Measurements from ENCODE around the gene CMIP. TPM values are rescaled to one million over a fixed set of nuclear protein-coding genes. Genes with fewer than 3 reads are reported as not detected.

The CMIP gene
- total RNA-seq, 1 experiment from 2014 or later = 48.2 TPM

DNA sequence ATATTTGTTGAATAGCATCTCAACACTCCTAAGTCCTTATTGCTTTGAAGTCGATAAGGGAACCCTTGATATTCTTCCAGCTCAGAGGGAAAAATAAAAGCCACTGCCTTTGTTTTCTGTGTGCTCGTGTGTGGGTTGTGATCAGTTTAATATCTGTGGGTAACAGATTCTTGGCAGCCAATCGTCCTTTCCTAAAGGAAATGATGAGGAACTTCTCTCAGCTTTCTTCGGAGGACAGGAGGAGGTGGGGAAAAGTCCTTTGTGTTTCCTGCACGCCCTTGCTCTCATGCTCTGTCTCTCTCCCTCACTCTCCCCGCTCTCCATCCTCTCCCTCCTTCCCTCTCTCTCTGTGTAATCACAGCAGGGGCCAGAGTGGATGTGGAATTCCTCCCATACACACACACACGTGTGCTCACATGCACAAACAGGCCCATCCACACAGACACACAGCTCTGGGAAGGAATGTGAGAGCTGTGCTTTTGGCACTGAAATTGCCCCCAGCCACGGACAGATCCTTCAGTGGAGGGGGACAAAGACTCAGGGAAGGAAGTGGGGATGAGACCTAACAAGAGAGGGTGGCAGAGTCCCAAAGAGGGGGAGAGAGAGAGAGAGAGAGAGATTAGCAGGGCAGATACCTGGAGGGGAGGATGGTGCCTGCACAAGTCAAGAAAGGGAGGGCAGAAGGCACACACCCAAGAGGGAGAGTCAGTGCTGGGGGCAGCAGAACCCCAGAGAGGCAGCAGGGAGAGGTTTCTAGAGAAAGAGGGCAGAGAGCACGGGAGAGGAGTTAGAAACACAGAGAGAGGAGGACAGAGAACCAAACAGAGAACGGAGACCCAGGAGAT lies 250.9 kb downstream of the CMIP start:
- no peak overlapping the region for H3K18ac ChIP-seq (ENCODE audit: insufficient read length, low read depth, low read length)
- Mint-ChIP-seq H3K9me3 (no peaks in the 10 kb centered on the region), H3K27me3 (ENCODE audit: low read depth) (no peaks in the 10 kb centered on the region), H3K27ac (peak overlapping the region in 2 of 3 experiments; percentile 76 to 81; a peak in 5 of 7 replicates), H3K36me3 (ENCODE audit: insufficient read depth in 1 of 3, low read depth in 3 of 3) (peaks cover 24 to 44% (median 38%) of the 10 kb centered on the region in 3 experiments; a peak in 6 of 7 replicates), H3K4me3 (0 out of 5 replicates have a peak overlapping the region, but pooled peaks of 1 of the 2 experiments have one; percentile 33), H3K4me1 (peaks cover 11 to 22% of the 10 kb centered on the region in 2 experiments)
- DNase-seq = no peak
- no peak overlapping the region for H3K56ac ChIP-seq (ENCODE audit: insufficient read length, low read depth, low read length)
- no peak overlapping the region for H3T11ph ChIP-seq (ENCODE audit: low read length)
- no peaks in the 10 kb centered on the region for H3K79me1 ChIP-seq (ENCODE audit: insufficient read depth, low read depth, low read length, poor library complexity, severe bottlenecking)
- no peaks in the 10 kb centered on the region for H3K27me3 ChIP-seq (ENCODE audit: insufficient read depth, low read length)
- no peak overlapping the region for H3K4ac ChIP-seq (ENCODE audit: low read depth, low read length)
- no peak overlapping the region for H2BK5ac ChIP-seq (ENCODE audit: insufficient read length, low read length)
- H3K79me2 ChIP-seq (ENCODE audit: insufficient read depth, low read length) = no peaks in the 10 kb centered on the region
- no peak overlapping the region for H3K4me2 ChIP-seq (ENCODE audit: insufficient read depth, insufficient read length, low read length)
- H3K4me1 ChIP-seq (ENCODE audit: insufficient read depth, low read length) = no peaks in the 10 kb centered on the region
- H4K5ac ChIP-seq (ENCODE audit: insufficient read length, low read depth, low read length) = no peak overlapping the region
- H2BK15ac ChIP-seq (ENCODE audit: low read depth, low read length) = no peak overlapping the region
- H3K23ac ChIP-seq (ENCODE audit: insufficient read length, low read depth, low read length) = no peak overlapping the region
- no CpG with 5 or more reads among the region's 10 CpGs for WGBS (ENCODE audit: extremely low coverage, insufficient read length, low lambda C conversion rate)
- H2AFZ ChIP-seq (ENCODE audit: low read length) = no peak overlapping the region
- no peak overlapping the region for H2AK5ac ChIP-seq (ENCODE audit: insufficient read length, low read length)
- TF ChIP-seq, protein P1, sequence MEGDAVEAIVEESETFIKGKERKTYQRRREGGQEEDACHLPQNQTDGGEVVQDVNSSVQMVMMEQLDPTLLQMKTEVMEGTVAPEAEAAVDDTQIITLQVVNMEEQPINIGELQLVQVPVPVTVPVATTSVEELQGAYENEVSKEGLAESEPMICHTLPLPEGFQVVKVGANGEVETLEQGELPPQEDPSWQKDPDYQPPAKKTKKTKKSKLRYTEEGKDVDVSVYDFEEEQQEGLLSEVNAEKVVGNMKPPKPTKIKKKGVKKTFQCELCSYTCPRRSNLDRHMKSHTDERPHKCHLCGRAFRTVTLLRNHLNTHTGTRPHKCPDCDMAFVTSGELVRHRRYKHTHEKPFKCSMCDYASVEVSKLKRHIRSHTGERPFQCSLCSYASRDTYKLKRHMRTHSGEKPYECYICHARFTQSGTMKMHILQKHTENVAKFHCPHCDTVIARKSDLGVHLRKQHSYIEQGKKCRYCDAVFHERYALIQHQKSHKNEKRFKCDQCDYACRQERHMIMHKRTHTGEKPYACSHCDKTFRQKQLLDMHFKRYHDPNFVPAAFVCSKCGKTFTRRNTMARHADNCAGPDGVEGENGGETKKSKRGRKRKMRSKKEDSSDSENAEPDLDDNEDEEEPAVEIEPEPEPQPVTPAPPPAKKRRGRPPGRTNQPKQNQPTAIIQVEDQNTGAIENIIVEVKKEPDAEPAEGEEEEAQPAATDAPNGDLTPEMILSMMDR (conservative IDR thresholded peaks at IDR 0.05) = no peak
- H2BK120ac ChIP-seq (ENCODE audit: low read depth, low read length, poor library complexity, severe bottlenecking) = no peak overlapping the region
- H3K27ac ChIP-seq (ENCODE audit: insufficient read length, low read depth, low read length) = no peak overlapping the region
- H4K8ac ChIP-seq (replicated peaks; ENCODE audit: insufficient read length, low read depth, low read length) = no peak overlapping the region
- H2BK12ac ChIP-seq (ENCODE audit: insufficient read length, low read depth, low read length) = no peak overlapping the region
- H4K91ac ChIP-seq (ENCODE audit: insufficient read length, low read depth, low read length) = no peak overlapping the region
- H3K9me3 ChIP-seq (ENCODE audit: control insufficient read depth, low read depth, low read length) = no peaks in the 10 kb centered on the region
- no peak overlapping the region for H3K9ac ChIP-seq (ENCODE audit: extremely low read depth, insufficient read length, low read length)
- H3K23me2 ChIP-seq (ENCODE audit: insufficient read length, low read depth, low read length, poor library complexity, severe bottlenecking) = no peaks in the 10 kb centered on the region
- no peak overlapping the region for H2BK20ac ChIP-seq (ENCODE audit: low read depth, low read length, poor library complexity, severe bottlenecking)
- peaks cover 2% of the 10 kb centered on the region for H4K20me1 ChIP-seq (ENCODE audit: control insufficient read depth, insufficient read depth, insufficient read length)
- H3K14ac ChIP-seq (ENCODE audit: insufficient read depth, low read length) = no peak overlapping the region; the same call in 1 of the 2 replicates

Measured in H9 (cell line).